Stimulated activated naive CD4-positive, alpha-beta T cell (primary cell): ENCODE results near the gene PRKCA.

Source experiments
- DNase-seq, 6 experiments: peaks; one replicate each; lab custom pipeline; 2025; lab: John Stamatoyannopoulos, UW

The PRKCA gene

DNA sequence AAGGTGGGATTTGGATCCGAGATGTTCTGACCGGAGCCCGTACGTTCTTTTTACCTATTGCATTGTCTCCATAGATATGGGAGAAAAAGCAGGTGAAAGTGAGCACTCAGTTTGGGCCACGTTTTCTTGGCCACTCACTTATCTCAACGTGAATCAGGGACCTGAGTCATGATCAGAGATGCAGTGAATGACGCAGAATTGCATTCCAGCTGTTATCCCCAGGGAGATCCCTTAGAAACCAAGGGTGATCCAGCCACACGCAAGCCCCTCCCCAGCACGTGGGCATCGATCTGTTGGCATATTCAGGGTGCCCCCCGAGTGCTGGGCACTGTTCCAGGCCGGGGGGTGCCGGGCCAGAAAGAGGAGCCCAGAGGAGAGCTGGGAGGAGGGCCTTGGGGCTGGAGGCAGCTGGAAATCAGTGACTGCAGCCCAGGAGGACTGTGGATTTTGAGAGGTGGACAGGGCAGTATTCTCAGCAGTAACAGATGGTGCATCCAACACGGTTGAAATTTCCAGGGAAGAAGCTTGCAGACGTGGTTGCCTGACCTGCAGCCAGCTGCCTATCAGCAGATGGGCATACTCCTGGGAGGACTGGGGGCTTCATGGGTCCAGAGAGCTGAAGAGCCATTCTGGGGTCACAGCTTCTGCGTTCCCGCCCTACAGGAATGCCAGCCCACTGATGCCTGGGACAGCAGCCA is 445.3 kb downstream of the PRKCA start:
- DNase-seq: no peak

DNA sequence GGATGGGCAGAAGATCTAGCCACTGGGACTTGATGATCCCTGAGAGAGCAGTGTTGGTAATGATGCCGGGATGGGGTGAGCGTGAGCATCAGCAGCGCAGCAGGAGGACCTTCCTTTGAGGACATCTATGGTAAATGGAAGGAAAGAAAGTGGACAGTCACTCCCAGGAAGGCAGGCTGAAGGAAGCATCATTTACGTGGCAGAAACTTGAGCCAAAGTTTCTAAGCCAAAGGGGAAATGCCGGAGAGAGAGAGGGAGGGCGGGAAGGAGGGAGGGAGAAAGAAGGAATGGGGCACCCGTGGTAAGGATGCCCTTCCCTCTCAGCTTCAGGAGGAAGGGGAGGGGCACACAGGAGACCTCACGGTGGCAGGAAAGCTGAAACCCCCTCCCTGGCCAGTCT is 446.2 kb downstream of the PRKCA start:
- no peak for DNase-seq

DNA sequence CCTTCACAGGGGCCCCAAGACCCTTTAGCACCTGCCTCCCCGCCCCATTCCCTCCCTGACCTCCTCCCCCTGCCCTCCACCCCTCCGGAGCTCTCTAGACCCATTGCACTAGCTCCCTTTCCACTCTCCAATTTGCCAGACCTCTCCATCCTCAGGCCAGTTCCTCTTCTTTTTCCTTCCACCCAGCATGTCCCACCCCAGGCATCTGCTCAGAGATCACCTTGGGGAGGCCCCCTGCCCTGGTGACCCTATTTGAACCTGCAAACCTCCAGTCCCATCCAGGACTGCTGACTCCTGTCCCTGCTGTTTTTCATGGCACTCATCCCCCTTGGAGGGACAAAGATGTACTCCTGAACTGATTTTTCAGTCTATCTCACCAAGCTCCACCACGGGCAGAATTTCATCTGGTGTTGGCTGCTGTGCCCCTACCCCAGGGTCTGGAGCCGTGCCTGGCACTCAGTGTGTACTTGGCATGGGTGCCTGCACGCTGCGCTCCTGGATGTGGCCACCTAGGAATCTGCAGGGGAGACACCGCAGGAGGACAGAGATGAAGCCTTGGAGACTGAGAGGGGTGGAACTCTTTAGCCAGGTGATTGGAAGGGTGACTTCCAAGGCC is 446.9 kb downstream of the PRKCA start:
- DNase-seq: no peak

DNA sequence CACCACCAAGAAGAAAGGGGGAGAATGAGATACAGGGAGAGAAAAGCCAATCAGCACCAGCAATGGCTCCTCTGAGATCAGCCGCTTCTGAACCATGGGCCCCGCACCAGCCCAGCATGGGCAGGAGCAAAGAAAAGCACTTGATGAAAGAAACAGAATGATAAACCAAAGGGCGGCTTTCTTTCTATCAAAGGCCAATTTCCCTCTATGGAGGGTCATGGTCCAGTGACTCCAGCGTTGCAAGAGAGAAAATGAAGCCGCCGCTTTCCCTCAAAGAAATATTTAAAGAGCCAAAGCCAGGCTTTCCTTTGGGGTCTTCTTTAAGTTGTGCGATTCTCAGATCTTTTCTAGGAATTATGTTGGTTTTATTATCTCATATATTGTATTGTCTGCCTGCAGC is 447.7 kb downstream of the PRKCA start:
- no peak for DNase-seq

DNA sequence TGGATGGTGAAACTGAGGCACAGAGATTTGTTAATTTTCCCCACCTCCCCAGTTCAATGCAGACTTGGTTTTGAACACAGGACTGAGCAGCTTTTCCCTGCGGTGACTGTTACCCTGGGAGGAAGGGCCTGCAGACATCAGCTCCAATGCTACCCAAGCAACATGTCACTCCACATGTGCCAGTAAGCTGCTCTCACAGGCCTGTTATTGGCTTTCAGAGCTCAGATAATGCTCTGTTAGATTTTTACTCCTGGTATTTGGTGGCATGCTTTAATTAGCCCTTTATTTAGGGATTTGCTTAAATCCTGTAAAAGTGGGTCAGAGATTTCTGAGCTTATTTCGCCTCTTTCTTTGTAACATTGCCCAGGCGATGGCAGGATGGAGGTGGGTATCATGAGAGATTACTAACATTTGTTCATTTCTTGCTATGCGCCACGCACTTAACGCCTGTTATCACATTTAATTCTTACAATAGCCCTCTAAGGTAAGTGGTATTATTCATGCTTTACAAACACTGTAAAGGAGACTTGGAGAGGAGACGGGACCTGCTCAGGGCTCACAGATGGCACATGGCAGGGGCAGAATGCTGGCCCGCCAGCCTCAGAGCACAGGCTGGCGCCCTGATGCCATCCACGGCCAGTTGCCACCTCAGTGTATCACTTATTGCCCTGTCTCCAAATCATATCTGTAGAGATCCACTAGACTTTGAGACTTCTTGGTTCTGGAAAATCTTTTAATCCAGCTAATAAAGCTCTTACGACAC is 448.5 kb downstream of the PRKCA start:
- DNase-seq: no peak

DNA sequence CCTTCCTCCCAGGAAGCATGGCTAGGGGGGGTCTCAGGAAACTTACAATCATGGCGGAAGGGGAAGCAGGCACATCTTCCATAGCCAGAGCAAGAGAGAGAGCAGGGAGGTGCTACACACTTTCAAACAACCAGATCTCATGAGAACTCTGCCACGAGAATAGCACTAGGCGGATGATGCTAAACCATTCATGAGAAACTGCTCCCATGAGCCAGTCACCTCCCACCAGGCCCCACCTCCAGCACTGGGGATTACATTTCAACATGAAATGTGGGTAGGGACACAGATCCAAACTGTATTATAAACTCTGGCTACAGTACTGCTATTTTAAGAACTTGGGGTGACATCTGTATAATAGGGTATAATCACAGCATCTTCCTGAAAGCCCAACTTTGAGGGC is 449.4 kb downstream of the PRKCA start:
- no peak for DNase-seq

DNA sequence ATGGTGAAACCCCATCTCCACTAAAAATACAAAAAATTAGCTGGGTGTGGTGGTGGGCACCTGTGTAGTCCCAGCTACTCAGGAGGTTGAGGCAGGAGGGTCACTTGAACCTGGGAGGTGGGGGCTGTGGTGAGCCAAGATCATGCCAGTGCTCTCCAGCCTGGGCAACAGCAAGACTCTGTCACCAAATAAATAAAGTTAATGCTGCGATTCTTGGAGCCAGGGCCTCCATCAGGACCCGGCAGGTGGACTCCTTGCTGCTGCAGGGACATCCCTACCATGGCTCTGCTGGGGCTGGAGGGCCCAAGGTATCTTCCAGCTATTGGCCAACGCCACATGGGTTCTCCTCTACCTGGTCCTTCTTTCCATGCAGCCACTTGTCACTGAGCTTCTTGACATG is 450.0 kb downstream of the PRKCA start:
- no peak for DNase-seq

DNA sequence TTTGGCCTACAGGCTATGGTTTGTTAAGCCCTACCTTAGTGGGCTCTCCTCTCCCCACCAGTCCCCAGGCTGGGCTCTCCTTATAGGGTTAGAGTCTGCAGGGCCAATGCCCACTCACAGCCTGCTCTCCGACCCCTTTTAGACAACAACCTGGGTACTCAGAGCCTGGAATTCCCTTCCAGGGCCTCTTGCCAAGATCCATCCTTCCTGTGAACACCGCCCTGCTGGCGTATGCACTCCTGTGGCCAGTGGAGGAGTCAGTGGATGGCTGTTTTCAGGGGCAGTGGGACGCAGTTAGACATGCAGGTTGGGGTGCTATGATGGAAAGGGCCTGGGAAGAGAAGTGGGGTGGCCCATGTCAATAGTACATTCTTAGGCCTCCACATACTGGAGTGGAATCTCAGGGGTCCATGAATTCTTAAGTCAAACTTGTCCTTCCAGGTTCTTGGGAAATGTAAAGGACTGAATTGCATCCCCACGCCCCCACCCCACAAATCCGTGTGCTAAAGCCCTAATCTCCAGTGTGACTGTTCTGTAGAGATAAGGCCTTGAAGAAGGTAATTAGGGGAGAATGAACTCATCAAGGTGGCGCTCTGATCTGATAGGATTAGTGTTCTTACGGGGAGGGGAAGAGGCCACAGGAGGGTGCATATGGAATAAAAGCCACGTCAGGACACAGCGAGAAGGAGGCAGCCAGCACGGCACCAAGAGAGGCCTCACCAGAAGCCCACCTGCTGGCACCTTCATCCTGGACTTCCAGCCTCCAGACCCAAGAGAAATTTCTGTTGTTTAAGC is 450.9 kb downstream of the PRKCA start:
- no peak for DNase-seq

DNA sequence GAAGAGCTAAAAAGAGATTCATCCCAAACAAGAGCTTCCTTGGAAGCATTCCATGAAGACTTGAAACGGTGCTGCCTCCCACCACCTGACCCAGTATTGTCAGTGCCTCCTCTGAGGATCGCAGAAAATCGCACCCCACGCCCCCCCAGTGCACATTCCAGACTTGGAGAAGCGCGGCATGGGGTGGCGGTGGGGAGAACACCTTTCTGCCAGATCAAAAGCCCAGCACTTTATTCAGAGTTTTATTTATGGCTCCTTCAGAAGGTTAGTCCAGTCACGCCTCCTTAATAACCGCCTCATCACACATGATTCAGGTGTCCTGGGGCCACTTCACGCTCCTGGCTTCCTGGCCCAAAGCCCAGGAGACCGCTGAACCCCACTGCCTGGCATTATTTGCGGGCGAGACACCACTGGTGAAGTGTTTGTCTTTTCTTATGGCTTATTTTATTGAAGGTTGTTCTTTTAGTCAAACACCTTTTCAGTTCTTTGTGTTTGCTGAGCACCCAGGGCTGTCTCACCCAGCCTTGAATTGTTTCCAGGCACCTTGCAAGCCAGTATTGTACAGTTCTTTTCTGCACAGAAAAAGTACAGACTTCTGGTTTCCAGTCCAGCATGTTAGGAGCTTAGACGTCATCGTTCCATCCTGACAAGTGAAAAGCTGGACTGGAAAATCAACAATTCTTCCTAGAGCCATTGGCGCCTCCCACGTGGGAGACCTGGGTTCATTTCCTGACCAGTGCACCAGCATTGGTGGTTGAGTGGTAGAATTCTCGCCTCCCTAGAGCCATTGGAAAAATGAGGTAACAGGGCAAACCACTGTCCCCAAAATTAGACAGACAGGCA is 452.9 kb downstream of the PRKCA start:
- no peak for DNase-seq

DNA sequence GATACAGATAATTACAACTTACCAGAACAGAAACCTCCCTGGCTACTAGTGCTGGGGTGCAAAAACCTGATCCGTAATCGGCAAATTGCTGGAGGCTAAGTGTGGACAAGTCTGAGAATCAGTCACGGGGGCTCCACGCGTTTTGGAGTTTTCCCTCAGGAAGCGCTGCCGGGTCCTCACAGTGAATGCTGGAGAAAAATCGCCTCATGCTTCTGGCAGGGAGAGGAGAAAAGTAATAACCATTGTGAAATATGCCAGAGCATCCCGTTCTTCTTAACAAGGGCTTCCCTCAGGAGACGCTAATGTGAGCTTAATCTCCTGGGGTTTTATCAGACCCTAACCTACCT is 453.5 kb downstream of the PRKCA start:
- DNase-seq: no peak

DNA sequence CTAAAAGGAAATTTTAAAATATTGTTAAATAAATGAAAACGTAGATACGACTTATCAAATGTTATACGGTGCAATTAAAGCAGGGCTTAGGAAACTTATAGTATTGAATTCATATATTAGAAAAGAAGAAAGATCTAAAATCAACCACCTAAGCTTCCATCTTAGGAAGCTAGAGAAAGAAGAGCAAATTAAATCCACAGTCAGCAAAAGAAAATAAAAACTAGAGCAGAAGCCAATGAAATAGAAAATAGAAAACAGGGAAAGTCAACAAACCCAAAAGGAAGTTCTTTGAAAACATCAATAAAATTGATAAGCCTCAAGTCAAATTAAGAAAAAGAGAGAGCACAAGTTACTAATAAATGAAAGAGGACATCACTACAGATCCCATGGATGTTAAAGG is 457.9 kb downstream of the PRKCA start:
- no peak for DNase-seq

DNA sequence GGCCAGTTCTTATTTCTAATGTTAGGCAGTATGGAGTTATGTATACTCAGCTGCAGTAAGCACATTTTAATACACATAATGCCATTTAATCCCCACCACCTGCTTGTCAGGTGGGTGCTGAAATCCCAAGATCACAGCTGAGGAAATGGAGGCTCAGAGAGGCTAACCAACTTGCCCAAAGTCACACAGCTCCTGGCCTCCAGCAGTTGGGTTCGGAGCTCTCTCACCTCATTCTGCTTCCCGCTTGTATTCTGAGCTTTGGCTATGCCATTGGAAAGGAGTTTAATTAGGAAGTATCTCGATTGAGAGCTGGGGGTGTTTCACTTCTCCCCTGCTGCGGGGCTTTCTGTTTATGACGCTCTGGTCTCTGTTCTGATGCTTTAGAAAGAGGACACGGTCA is 459.9 kb downstream of the PRKCA start:
- no peak for DNase-seq

DNA sequence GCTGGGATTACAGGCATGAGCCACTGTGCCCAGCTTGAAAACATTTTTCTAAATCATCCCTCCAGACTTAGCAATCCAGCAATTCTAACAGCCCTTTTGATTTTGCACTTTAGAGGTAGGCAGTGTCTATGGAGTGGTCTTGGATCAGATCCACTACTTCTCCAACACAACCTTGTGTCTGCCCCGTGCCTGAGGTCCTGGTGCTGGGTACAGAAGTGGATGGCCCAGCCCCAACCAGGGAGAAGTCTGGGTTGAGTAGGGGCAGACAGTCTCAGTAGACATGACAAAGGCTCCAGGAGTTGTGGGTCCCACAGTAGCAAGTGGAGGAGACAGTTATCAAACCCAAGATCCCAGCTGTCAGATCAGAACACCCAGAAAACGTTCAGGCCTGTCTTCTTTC is 460.6 kb downstream of the PRKCA start:
- DNase-seq: no peak

DNA sequence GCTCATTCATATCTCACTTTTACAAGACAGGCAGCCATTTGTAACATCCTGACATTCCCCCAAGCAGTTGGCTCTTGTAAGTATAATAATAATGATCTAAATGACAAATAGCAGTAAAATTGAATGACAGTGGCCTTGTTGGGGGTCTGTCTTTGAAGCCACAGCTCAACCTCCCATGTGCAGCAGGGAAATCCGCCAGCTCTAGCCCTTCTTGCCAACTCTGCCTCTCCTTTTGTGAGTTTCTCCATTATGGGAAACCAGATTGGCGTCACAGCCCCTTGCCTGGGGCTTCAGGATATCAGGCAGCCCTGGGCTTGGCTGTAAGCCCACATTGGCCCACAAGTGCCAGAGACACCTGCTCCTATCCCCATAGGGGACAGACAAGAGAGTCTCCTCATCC is 462.1 kb downstream of the PRKCA start:
- DNase-seq: no peak

DNA sequence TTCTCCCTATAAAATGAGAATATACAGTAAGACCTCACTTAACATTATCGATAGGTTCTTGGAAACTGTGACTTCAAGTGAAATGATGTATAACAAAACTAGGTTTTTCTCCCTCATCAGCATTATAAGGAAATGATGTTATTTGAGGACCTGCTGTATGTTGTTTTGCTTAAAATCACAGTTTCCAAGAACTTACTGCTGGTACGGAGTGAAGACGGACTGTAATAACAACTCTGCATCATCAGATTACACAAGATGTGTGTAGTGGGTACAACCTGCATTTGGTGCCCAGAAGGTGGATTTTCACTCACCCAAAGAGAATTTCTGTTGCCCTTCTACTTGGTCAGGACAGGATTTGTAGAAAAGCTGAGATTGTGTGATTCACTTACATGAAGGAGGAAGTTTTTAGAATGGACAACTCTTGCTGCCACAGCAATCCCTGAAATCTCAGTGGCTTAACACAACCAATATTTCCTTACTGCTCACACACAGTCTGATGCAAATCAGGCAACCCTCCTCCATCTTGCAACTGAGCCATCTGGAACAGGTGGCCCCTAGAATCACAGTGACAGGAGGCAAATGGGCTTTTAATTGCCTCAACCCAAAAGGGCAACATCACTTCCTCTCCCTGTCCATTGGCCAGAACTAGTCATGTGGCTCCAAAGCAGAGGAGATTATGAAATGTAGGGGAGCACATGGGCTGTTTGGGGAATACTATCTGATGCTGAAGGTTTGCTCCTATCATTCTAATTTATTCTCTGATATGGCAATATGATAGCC is 464.9 kb downstream of the PRKCA start:
- DNase-seq: no peak

DNA sequence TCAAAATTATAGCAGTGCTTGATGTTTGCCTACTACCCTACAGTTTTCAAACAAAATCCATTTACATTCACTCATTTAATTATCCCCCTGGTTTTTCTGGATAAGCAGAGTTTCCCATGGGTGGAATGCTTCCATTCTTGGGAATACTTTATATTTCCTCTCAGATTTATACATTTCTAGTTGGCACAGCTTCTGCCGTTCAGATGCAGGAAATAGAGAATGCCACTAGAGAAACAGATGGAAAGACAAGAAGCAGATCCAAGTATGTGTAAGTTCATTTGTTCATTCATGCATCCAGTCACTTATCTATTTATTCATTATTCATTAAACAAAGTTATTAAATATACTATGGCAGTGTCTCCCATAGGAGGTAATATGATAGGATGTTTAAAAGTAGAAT is 467.5 kb downstream of the PRKCA start:
- DNase-seq: no peak

DNA sequence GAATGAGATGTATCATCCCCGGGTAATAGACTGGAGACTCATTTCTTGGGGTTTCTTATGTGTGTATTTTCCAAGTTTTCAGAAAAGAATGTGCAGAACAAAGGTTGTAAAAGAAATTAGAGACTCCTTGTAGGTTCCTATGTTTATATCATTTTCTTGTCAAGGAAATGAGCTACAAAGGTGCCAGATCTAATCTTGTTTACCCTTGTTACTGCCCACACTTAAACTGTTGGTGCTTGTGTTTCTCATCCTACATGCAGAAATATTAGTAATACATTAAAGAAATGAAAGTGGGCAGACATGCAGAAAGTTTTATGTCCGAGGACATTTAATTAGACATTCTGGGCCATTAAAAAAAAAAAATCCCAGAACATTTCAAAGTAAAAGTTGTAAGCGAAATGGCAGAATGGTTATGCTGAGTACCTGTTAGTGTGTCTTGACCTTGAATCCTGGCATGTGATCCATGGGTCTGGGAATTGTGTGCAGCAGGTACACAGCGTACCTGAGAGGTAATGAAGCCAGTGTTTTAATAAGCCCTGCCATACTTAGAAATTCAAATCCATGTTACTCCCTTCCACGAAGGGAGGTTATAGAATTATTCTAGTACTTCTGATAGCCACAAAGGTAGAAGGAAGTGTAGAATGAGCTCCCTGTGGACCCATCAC is 469.9 kb downstream of the PRKCA start:
- no peak for DNase-seq

DNA sequence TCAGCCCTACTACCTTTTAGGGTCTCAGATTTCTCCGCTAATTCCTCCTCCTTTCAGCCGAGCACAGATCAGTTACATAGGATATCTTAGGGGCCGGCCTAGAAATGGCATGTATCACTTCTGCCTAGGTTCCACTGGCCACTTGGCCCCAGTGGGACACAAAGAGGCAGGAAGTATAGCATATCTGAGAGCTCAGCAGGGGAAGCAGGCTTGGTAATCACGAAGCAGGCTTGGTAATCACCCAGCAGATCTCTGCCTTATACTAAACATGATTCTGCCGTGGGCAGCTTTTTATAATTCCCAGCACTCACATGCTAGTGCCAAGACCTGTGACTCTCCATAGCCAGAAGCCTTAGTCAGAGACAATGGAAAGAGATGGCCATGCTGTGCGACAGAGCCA is 472.9 kb downstream of the PRKCA start:
- DNase-seq: no peak

DNA sequence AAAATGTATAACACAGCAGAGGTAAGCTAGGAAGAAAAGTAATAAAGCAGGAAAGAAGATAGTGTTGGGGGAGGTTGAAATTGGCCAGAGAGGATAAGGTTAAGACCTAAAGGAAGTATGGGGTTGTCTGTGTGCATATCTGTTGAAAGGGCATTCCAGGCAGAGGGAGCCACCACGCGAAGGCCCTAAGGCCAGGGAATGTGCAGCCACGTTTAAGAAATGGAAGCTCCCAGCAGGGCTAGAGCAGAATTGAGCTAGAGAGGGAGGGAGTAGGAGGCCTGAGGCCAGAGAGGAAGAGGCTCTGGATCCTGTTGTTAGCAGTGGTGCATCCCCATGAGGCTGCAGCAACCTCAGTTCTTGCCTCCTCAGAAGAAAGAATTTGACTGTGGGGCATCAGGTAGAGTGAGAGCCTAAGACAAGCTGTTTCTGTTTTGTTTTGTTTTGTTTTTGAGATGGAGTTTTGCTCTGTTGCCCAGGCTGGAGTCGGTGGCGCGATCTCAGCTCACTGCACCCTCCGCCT is 473.5 kb downstream of the PRKCA start:
- DNase-seq: no peak

DNA sequence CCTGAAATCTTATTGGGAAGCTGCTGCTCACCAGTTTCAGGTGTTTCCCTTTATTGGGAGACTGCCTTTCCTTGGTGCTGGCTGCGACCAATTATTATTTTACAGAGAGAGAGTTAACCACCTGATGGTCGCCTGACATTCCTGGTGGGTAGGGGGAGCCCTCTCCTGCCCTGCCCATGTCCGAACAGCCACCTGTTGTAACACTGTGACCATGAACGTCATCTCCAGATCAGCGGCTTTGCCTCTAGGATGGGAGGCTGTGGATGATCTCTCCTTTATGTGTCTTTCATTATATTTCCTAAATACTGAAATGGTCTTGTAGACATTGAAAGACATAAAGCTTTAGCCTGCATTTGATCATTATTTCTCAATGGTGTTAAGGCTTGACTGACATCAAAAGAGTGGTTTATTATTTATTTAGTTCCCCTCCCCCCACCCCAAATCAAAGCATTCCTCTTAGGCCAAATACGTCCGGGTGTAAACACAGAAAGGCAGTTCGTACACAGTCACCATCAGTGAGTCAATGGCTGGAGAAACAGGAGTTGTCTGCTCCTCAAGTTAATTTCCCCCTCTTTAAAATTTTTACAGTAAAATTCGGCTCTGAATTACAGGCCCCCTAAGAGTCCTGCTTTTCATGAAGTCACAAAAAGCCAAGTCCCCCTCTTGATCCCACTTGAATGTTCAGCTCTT is 474.7 kb downstream of the PRKCA start:
- no peak for DNase-seq
